HG02870 (cell line): ENCODE data around the gene TRIM14.
"Not testable (repeated sequence)": the region's sequence is repeated elsewhere in the genome, so short reads cannot be mapped to it uniquely, and the experiment has no call there.

Experiments used
- ATAC-seq: cut with Tn5 transposase; IDR thresholded peaks from one replicate; pipeline ENCODE4 v1.9.1; 2021; ENCODE audit warnings: mild to moderate bottlenecking, moderate library complexity; ENCODE audit not compliant: unreplicated experiment

The TRIM14 gene

DNA sequence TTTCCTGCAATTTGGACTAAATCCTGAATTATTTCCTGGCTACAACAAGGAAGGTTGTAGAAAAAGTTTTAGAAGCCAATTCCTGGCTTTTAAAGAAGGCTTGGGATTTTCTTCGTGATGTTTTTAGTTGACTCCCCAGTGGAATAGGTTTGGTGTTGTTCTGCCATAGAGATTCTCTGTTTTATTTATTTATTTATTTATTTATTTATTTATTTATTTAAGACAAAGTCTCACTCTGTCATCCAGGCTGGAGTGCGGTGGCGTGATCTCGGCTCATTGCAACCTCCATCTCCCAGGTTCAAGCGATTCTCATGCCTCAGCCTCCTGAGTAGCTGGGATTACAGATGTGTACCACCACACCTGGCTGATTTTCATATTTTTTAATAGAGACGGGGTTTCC lies 1.9 kb downstream of the TRIM14 start:
- not testable (repeated sequence) for ATAC-seq

DNA sequence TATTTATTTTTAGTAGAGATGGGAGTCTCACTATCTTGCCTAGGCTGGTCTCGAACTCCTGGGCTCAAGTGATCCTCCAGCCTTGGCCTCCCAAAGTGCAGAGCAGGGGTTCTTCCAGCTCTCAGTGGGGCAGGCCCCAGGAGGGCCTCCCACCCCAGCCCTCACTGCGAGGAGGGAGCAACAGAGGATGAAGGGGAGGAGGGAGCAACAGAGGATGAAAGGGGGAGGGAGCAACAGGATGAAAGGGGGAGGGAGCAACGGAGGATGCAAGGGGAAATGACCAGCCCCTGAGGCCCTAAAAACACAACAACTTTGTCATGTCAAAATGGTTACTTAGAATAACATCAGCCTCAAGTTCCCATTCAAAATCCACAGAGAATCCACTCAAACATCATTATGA lies 10.0 kb downstream of the TRIM14 start:
- no peak for ATAC-seq

DNA sequence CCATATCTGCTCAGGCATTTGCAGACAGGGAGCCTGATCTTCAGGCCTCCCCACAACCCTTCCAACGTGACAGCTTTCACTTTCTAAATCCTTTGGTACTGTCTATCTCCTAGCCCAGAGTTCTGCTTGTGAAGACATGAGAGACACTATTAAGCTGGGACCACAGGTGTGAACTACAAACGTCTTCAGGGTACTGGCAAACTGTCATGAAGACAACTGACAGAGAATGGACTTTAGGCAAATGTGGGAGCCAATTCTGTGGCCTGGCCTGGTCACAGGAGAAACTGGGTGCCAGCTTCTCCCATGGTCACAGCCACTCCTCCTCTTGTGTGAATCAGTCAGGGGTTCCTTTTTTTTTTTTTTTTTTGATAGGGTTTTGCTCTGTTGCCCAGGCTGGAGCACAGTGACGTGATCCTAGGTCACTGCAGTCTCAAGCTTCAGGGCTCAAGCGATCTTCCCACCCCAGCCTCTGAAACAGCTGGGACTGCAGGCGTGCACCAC lies 10.4 kb downstream of the TRIM14 start:
- ATAC-seq, result peak; percentile 76

DNA sequence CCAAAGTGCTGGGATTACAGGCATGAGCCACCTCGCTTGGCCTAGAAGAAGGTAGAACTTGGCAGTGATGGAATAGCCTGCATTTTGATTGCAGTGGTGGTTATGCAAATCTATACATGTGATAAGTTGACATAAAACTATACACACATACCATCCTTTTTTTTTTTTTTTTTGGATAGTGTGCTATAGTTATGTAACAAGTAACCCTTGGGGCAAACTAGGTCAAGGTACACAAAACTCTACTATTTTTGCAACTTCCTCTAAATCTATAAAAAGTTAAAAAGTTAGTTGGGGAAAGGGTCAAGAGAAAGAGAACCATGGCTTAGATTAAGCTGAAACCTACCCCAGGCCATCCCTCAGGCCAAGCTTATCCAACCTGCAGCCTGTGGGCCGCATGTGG lies 11.1 kb downstream of the TRIM14 start:
- peak; percentile 9 for ATAC-seq

DNA sequence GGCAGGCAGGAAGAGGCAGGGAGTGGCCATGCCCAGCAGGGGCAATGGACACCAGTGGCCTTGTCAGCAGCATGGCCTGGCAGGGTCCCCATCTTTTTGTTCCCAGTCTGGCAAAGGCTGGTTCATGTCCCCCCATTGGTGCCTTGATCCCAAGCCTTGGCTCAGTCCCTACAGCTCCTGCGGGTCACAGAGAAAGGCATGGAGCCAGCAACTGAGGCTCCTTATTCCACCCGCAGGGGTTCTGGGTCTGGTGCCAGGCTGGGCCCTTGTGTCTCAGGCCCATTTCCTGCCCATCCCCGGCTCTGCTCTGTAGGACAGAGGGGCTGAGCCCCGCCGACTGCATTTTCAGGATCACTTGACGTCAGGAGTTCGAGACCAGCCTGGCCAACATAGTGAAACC lies 14.0 kb downstream of the TRIM14 start:
- no peak for ATAC-seq

DNA sequence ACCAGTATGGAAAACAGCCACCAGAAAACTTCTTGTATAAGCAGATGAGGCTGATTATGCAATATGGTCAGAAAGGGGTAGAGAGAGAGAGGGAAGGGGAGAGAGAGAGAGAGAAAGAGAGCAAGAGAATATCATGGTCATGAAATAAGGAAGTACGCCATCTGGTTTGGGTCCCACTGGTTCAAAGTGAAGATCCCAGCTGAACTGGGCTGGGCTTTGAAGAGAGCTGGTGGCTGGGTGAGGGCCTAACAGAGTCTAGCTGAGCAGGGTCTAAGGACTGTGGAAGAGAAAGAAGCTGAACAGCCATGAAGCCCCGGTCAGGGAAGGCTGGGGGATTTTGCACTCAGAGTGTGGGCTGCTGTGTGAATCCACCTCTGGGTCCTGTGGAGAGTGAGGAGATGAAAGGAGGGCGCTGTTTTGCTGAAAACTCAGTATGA lies 14.6 kb downstream of the TRIM14 start:
- no peak for ATAC-seq

DNA sequence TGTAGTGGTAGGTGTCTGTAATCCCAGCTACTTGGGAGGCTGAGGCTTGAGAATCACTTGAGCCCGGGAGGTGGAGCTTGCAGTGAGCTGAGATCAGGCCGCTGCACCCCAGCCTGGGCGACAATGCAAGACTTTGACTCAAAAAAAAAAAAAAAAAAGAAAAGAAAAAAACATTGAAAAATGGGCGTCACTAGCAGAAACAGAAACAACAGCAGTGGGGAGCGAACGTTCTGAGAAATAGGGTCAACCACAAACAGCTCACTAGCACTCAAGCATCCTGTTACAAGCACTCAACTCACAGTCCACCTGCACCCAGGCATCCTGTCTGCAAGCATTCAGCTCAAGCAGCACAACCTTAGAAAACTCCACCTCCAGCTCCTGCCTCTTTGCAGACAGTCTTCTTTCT lies 17.2 kb downstream of the TRIM14 start:
- ATAC-seq, result peak; percentile 90

DNA sequence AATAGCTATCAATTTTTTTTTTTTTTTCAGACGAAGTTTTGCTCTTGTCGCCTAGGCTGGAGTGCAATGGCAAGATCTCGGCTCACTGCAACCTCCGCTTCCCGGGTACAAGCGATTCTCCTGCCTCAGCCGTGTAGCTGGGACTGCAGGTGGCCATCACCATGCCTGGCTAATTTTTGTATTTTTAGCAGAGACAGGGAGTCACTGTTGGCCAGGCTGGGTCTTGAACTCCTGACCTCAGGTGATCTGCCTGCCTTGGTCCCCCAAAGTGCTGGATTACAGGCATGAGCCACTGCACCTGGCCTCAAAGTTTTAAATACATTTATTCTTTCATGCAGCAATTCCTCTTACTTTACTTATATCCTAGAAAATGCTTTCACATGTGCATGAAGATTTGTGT lies 17.6 kb downstream of the TRIM14 start:
- no peak for ATAC-seq

DNA sequence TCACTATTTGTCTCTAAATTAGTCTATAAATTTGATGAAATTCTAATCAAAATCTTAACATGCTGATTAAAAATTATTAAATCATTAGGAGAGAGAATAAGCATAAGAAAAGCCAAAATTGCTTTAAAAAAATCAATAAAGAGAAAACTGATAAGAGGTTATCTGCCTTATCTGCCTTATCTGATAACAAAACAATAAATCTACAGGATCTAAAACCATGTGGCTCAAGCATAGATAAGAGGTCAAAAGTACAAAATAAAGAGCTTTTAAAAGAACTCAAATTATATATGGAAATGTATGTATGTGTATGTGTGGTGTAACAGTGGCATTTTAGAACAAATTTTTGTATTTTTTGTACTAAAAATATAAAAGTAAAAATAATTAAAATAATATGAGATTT lies 18.6 kb downstream of the TRIM14 start:
- ATAC-seq, result no peak

DNA sequence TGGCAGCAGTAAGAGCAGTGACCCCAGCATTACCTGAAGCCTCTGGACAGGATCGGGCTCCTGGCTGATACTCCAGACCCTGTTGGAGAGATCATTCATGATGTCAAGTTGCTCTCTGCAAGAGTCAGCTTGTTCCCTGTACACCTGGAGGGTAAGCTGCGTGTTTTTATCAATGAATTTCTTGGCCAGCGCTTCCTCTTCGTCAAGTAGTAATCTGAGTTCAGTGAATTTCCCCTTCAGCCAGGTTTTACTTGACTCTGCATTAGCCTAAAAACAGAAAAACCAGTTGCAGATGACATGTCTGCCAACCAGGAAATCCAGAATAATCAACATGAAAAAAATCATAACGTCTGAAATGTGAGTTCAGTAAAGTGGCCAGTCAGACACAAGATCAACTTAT lies 19.1 kb downstream of the TRIM14 start:
- ATAC-seq, result no peak

DNA sequence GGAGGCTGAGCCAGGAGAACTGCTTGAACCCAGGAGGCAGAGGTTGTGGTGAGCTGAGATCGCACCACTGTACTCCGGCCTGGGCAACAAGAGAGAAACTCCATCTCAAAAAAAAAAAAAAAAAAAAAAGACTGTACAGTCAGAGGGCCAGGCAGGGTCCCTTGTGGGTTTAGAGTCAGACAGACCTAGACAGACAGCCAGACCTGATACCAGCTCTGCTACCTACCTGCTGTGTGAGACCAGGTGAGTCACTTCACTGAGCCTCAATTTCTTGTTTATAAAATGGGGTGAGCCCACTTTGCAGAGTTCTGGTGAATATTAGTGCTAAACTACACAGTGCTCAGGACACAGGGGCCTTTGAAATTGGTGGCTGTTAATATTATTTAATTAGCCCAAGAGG lies 19.7 kb downstream of the TRIM14 start:
- ATAC-seq, result no peak

DNA sequence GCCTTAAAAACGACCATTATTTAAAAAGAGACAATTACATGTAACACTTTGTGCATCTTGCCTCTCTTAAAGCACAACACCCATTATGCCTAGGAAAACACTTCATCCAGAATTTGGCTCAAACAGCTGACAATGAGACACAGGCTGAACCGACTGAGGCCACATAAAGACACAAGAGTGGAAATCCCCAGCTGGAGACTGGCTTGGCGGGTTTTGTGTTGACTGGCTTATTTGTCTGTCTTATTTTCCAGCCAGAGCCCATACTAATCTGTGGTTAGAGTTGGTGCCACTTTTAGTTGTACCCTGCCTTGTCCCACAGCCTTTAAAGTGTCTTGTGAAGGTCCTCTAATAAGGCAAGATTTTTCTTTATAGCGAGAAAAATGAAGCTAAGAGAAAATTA lies 21.2 kb downstream of the TRIM14 start:
- ATAC-seq, result no peak

DNA sequence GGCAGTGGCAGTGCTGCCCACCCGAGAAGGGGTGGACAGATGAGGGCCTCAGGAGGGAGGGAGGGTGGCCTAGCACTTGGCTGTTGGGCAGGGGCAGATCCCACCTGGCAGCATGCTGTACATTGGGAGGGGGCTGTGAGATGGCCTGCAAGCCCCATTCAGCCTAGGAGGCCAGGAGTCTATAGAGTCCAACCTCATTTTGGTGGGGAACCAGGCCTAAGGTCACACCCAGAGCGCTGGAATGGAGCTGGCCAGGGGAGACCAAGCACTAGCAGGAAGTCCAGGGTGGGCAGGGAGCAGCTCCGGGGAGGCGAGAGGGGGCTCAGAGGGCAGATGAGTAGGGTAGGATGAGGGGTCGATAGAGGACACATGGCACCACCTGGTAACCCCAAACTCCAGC lies 22.9 kb downstream of the TRIM14 start:
- ATAC-seq, result no peak

DNA sequence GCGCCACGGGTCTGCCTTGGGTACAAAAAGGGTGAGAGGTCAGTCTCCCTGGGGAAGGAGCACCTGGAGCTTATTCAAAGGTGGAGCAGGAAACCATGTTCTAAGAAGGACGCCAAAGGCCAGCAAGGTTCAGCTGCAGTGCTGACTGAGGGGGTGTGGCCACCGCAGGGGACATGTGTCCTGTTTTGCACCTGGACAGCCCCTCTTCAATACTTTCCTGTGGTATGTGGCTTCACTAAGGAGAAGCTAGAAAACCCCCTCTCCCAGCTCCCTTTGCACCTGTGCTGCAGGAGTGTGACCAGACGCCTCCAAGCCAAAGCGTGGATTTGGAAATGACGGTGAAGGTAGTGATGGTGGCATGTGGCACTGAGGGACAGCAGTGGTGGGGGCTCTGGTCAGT lies 23.6 kb downstream of the TRIM14 start:
- no peak for ATAC-seq

DNA sequence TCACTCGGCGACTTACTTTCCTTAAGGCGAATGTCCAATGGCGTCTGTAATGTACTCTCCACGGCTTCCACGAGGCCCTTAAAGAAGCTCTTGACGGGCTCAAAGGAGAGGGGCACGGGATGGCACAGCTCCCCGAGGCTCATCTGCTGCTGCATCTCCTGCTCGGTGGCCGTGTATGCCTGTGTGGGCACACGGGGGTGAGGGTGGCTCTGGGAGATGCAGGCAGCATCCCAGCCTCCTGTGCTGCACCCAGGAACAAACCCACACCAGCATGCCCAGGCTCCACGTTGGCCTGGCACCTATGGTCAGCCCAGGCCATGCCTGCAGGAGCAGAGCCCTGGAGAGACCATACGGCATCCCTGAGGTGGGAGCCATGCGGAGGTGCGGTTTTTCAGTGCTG lies 24.2 kb downstream of the TRIM14 start:
- no peak for ATAC-seq

DNA sequence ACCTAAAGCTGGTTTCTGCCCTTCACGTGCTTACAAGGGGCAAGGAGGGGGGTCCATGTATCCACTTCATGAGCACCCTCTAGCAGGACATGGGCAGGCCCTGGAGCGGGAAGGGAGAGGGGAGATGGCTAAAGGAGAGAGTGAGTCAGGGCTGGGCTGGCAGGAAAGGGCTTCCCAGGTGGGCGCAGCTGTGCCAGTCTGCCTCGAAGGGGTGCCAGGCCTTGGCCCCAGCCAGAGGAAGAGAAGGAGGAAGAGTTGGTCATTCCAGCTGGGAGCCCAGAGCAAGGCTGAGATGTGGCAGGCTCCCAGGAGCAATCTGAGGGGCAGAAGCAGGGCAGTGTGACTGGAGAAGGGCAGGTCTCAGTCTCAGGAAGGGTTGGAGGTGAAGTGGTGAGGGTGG lies 24.7 kb downstream of the TRIM14 start:
- ATAC-seq, result no peak

DNA sequence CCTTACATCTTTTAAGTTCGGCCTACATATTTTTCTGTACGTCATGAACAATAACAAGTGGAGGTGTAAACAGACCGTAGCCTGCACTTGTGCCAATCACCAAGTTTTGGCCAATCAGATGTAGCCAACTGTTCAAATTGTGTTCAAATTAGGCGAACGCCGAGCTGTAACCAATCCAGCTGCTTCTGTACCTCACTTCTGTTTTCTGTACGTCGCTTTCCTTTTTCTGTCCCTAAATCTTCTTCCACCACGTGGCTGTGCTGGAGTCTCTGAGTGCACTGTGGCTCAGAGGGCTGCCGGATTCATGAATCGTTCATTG lies 26.4 kb downstream of the TRIM14 start:
- ATAC-seq, result no peak

DNA sequence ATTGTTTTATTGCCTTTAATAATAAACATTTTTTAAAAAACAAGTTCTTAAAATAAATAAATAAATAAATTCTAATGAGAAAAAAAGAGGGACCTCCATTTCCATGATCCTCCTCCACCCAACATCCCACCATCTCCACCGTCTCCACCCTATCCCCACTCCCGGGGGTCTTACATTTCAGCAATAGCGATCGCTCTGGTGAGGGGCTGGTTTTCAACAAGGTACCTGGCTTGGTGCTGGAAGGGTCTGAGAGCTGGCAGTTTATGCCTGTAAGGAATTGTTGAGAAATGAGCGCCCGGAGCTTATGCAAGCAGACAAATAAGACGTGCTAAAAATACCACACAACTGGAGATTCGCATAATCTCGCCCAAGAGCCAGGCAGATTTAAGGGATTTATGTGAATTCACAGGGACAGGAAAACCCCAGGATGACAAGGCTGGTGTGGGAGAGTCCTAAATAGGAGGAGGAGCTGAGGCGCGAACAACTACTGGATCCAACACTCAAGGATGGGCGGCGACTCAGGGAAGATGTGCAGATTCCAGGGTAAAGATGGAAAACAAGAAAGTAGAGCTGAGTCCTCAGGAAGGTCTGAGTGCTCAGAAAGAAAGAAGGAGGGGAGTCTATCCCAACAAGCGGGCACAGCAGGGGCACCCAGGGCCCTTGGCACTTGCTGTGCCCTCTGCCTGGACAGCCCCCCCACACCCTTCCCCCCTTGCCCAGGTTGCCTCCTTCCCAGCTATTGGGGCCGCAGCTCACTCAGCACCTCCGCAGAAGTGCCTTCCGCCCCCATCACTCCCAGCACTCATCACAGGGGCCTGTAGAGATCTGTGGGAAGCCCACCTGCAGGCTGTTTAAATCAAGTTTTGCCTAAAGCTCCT lies 27.0 kb downstream of the TRIM14 start:
- ATAC-seq, result no peak

DNA sequence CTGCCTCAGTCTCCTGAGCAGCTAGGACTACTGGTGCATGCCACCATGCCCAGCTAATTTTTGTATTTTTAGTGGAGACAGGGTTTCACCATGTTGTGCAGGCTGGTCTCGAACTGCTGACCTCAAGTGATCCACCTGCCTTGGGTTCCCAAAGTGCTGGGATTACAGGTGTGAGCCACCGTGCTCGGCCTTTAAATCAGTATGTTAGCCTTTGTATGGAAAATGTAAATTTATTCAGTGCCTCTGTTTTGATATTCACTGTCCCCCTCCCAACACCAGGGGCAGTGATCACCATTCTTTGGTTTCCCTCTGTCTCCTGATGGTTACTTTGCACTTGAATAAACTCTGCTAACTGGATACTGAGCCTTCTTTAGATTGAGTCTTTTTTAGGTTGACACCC lies 28.3 kb downstream of the TRIM14 start:
- ATAC-seq, result not testable (repeated sequence)

DNA sequence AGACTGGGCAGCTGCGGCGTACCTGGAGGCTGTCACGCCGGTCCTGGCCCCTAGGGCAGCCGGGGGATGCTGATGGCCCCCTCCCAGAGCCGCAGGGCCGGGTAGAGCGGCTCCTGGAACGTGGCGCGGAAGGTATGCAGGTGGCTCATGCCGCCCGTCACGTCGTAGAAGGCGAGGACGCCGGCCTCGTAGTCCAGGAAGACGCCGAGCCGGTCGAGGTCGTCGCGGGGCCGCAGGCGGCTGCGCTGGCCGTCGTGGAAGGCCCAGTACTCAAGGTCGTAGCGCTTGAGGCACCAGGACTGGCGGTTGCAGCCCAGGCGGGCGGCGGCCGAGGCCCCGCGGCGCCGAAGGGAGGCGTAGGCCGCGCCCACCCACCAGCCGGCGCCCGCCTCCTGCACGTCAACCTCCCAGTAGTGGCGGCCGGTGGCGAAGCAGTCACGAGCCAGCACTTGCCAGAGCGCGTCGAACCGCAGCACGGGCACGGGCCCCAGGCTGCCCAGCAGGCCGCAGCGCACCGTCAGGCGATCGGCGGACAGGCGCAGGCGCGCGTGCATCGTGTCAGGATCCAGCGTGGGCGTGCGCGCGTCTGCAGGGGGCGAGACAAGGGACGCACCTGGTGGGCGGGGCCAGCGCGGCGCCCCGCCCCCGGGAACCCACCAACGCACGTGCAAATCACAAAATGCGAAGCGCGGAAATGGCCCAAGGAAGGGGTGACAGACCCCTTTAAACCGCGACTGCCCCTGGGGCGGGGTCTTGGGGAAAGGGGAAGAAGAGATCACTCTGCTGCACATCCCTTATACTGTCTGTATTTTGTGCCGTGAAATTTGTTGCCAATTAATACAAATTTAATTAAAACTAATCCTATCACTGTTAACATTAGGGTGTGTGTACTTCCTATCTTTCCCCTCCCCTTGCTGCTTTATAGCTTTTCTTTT lies 31.3 kb downstream of the TRIM14 start:
- ATAC-seq, result no peak

DNA sequence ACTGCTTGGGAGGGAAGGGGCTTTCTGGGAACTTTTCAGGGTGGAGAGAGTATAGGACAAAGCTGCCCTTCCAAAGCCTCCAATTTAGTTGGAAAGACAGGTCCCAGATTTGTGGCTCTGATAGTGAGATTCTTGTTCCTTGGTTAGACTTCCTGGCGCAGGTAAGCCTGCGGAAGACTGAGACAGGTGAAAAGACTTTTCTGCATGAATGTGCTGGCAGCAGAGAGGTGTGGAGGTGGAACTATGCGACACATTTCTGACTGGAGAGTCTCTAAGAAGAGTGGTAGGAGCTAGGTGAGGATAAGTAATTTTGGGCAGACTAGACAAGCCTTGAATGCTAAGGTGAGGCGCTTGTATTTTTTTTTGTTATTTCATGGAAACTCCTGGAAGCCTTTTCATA lies 32.6 kb downstream of the TRIM14 start:
- ATAC-seq, result no peak

DNA sequence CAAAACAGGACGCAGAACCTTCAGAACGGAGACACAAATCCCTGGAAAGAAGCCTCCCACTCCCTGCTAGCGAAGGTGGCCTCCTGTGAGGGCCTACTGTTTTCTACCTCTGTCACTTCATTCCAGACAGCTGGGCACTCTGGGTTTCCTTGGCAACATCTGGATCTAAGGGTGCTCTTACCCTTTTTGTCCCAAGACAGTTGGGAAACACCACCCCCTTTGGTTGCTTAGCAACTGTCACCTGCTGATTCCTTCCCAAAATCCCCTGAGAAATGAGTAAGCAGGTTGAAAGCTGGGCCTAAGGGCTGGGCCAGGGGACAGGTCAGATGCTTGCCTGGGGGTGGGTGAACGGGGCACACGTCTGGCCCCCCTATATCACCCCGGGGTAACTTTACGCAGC lies 33.1 kb downstream of the TRIM14 start:
- no peak for ATAC-seq
